GM12878 (cell line): ENCODE data around the gene KRR1. TPM values are rescaled to one million over a fixed set of nuclear protein-coding genes. Genes with fewer than 3 reads are reported as not detected.
A peak's percentile ranks its signal among the peaks of the same experiment; 100 is the strongest.

Experiments
- ATAC-seq: fragments of 200-7000 bp; cut with Tn5 transposase; 3 replicates; pipeline ENCODE4 v1.9.1; 2020; ENCODE audit warnings: mild to moderate bottlenecking, moderate library complexity
- BruUV-seq: library from RNA; stranded (reverse); fragments of 400-500 nt; replicated peaks from 2 replicates; lab custom pipeline; 2021; lab: Mats Ljungman, UMichigan
- CTCF ChIA-PET: fragments of 300-600 bp; sonication (Branson Sonifier 250); formaldehyde crosslinking; extraction: SDS; loops from one replicate; lab custom pipeline; 2021; ENCODE audit warnings: inconsistent platforms; lab: Yijun Ruan, JAX
- POLR2A ChIA-PET: fragments of 350-600 bp; formaldehyde crosslinking; extraction: SDS; loops from one replicate; lab custom pipeline; 2021; ENCODE audit warnings: inconsistent platforms; lab: Charles Lee
- RAD21 ChIA-PET: fragments of 300-600 bp; sonication (Branson Sonifier 250); formaldehyde crosslinking; loops from one replicate; lab custom pipeline; 2023; ENCODE audit warnings: antibody characterized with exemption; ENCODE audit not compliant: unreplicated experiment; lab: Charles Lee
- SMC1A ChIA-PET: fragments of 300-600 bp; sonication (Branson Sonifier 250); formaldehyde crosslinking; loops from one replicate; lab custom pipeline; 2023; ENCODE audit not compliant: unreplicated experiment, uncharacterized antibody; lab: Charles Lee
- DNase-seq: peaks from one replicate; pipeline ENCODE4 v3.0.0-alpha.2; 2011; ENCODE audit warnings: low read depth, low spot score
- FAIRE-seq: peaks from 3 replicates; lab custom pipeline; 2011; peaks lifted over from hg19 to GRCh38; lab: Jason Lieb, UNC
- H2AFZ ChIP-seq: 2 replicates; pipeline ENCODE4 v1.6.0; 2011; ENCODE audit warnings: low read depth, low read length, control low read depth; ENCODE audit not compliant: control insufficient read depth
- H3K27ac ChIP-seq: 2 replicates; pipeline ENCODE4 v1.5.1; 2011; ENCODE audit warnings: control low read depth; ENCODE audit not compliant: control insufficient read depth, insufficient read depth
- H3K27me3 ChIP-seq, 2 experiments: replicated peaks in 1 of 2; 2 replicates each; pipeline versions ENCODE4 v1.6.0 to v1.6.1; 2011; ENCODE audit warnings: low read length in 1 of 2; ENCODE audit not compliant: control insufficient read depth in 2 of 2, insufficient read depth in 2 of 2
- H3K36me3 ChIP-seq, 2 experiments: 2 replicates each; pipeline ENCODE4 v1.5.1; 2011; ENCODE audit warnings: low read length in 1 of 2; ENCODE audit not compliant: control insufficient read depth in 2 of 2, insufficient read depth in 2 of 2
- H3K4me1 ChIP-seq: 2 replicates; pipeline ENCODE4 v1.6.1; 2011; ENCODE audit warnings: mild to moderate bottlenecking, low read length, moderate library complexity, mixed read lengths; ENCODE audit not compliant: control insufficient read depth, insufficient read depth
- H3K4me2 ChIP-seq: 2 replicates; pipeline ENCODE4 v1.6.0; 2011; ENCODE audit warnings: control low read depth; ENCODE audit not compliant: control insufficient read depth, insufficient read depth
- H3K4me3 ChIP-seq: fragments of 200-600 bp; sonication (generic); 2 replicates; pipeline ENCODE4 v1.5.1; 2016
- H3K79me2 ChIP-seq: 2 replicates; pipeline ENCODE4 v1.6.0; 2011; ENCODE audit warnings: low read length; ENCODE audit not compliant: control insufficient read depth, insufficient read depth
- H3K9ac ChIP-seq: 2 replicates; pipeline ENCODE4 v1.8.0; 2011; ENCODE audit warnings: low read length, control low read depth, mixed read lengths; ENCODE audit not compliant: control insufficient read depth, insufficient read depth
- H3K9me3 ChIP-seq: replicated peaks from 3 replicates; pipeline ENCODE4 v1.5.1; 2011; ENCODE audit warnings: mild to moderate bottlenecking, low read length; ENCODE audit not compliant: control insufficient read depth, insufficient read depth
- H4K20me1 ChIP-seq: 2 replicates; pipeline ENCODE4 v1.6.0; 2011; ENCODE audit not compliant: control insufficient read depth, insufficient read depth
- BACH1 ChIP-seq: fragments of 450-650 bp; IDR thresholded peaks from 2 replicates; pipeline ENCODE4 v1.6.1; 2017; ENCODE audit warnings: mild to moderate bottlenecking, borderline replicate concordance
- CEBPB ChIP-seq, 2 experiments: fragments of 150-350 bp in 1 of 2; IDR thresholded peaks; 2 replicates each; pipeline ENCODE4 v1.6.1; 2012 to 2014; ENCODE audit warnings: low read depth in 2 of 2, low read length in 2 of 2, borderline replicate concordance in 1 of 2, inconsistent platforms in 1 of 2
- CREM ChIP-seq: IDR thresholded peaks from 2 replicates; pipeline ENCODE4 v1.6.1; 2014; ENCODE audit warnings: antibody characterized with exemption, low read depth
- FOS ChIP-seq: IDR thresholded peaks from 3 replicates; pipeline ENCODE4 v1.6.1; 2011; ENCODE audit warnings: borderline replicate concordance; ENCODE audit not compliant: insufficient read length; ENCODE audit errors: extremely low read depth
- HDGF ChIP-seq: fragments of 450-650 bp; IDR thresholded peaks from 2 replicates; pipeline ENCODE4 v1.6.1; 2016; ENCODE audit warnings: antibody characterized with exemption
- IKZF2 ChIP-seq, 2 experiments: fragments of 450-650 bp; IDR thresholded peaks; 2 replicates each; pipeline ENCODE4 v1.6.1; 2017; ENCODE audit warnings: mild to moderate bottlenecking in 2 of 2, moderate library complexity in 2 of 2
- MTA2 ChIP-seq: fragments of 450-650 bp; IDR thresholded peaks from 2 replicates; pipeline ENCODE4 v1.6.1; 2016; ENCODE audit warnings: low read depth, mild to moderate bottlenecking, moderate library complexity
- NFIC ChIP-seq: IDR thresholded peaks from 2 replicates; pipeline ENCODE4 v1.6.1; 2012; ENCODE audit warnings: low read depth, mild to moderate bottlenecking, inconsistent platforms, low read length, moderate library complexity
- NFXL1 ChIP-seq: fragments of 450-650 bp; IDR thresholded peaks from 2 replicates; pipeline ENCODE4 v1.6.1; 2017; ENCODE audit warnings: antibody characterized with exemption, mild to moderate bottlenecking, borderline replicate concordance
- NFYA ChIP-seq: IDR thresholded peaks from 2 replicates; pipeline ENCODE4 v1.6.1; 2011; ENCODE audit warnings: low read depth, mild to moderate bottlenecking, low read length, improper control_type of control experiment, borderline replicate concordance
- RB1 ChIP-seq: fragments of 450-650 bp; formaldehyde crosslinking; IDR thresholded peaks from 2 replicates; pipeline ENCODE4 v1.6.1; 2017; ENCODE audit warnings: mild to moderate bottlenecking, borderline replicate concordance
- RCOR1 ChIP-seq: conservative IDR thresholded peaks from 2 replicates; pipeline ENCODE4 v1.6.1; 2012; ENCODE audit warnings: low read depth, low read length, improper control_type of control experiment
- RELB ChIP-seq: fragments of 450-650 bp; IDR thresholded peaks from 2 replicates; pipeline ENCODE4 v1.6.1; 2017; ENCODE audit warnings: low read depth, mild to moderate bottlenecking, moderate library complexity
- SMAD5 ChIP-seq: IDR thresholded peaks from 2 replicates; pipeline ENCODE4 v1.6.1; 2016; ENCODE audit warnings: antibody characterized with exemption, low read depth
- WGBS: methylation state at CpG from one replicate; pipeline ENCODE4 v1.1.6; 2016; ENCODE audit warnings: low lambda C conversion rate; ENCODE audit not compliant: insufficient replicate concordance, insufficient coverage; ENCODE audit errors: missing lambda C conversion rate; 5-methylcytosine and 5-hydroxymethylcytosine counted together
- in situ Hi-C: fragments of 300-500 bp; cut with MboI; formaldehyde crosslinking; loops from 9 replicates; pipeline ENCODE4 v1.14.3; 2018; ENCODE audit warnings: mixed read lengths
- intact Hi-C: fragments of 100-400 bp; cut with micrococcal nuclease; formaldehyde crosslinking; loops from one replicate; pipeline ENCODE4 v1.14.2; 2022; ENCODE audit not compliant: unreplicated experiment
- polyA plus RNA-seq, 11 experiments: library from polyadenylated mRNA; depleted of rRNA in 4 of 11; unstranded in 6 of 11; stranded (reverse) in 5 of 11; fragments of >200 nt; fragmentation: Nextera tagmentation in 4 of 11; fragmentation: Illumina TruSeq in 1 of 11; extraction: Ambion mirVana in 4 of 11; extraction: Trizol in 1 of 11; gene quantifications; 1 replicate in 1 of 11; 2 replicates in 10 of 11; pipeline versions ENCODE4 v1.2.1 to v1.2.3, GENCODE V29; 2011 to 2016; ENCODE audit warnings: inconsistent platforms in 2 of 11, missing spikeins in 2 of 11, low read depth in 1 of 11
- total RNA-seq, 4 experiments: library from RNA; depleted of rRNA in 3 of 4; stranded (reverse); fragments of >200 nt in 3 of 4; fragmentation: Illumina TruSeq in 1 of 4; extraction: Trizol in 1 of 4; gene quantifications; 2 replicates each; pipeline versions ENCODE4 v1.2.1 to v1.2.3, GENCODE V29; 2013 to 2021

Gene KRR1
- total and polyA plus RNA-seq, 10 of the 15 experiments (the other 5 are each of a cell fraction or from before 2014, with no cell fraction given), result 29.6 to 103 (median 75.3) TPM

- no peak for TF ChIP-seq MTA2
- peak; percentile 75 for TF ChIP-seq CREM
- TF ChIP-seq NFIC, result peak; percentile 59
- TF ChIP-seq NFXL1, result no peak
These were observed 30.9 kb downstream of the KRR1 start, which contains the start of gene GLIPR1 (continued) for GRCh38 chr12:75480469-75480949.

GRCh38 chr12:75479963-75480461 lies 31.4 kb downstream of the KRR1 start:
- Histone ChIP-seq H3K4me2 (peak overlapping the region; percentile 64), H3K27me3 (no peaks in the 10 kb centered on the region), H3K27ac (peak overlapping the region; percentile 88), H4K20me1 (no peaks in the 10 kb centered on the region), H3K9me3 (no peaks in the 10 kb centered on the region), H3K4me1 (peaks cover 28% of the 10 kb centered on the region), H2AFZ (peak overlapping the region; percentile 57), H3K9ac (peak overlapping the region; percentile 79), H3K36me3 (no peaks in the 10 kb centered on the region), H3K79me2 (peaks cover 20% of the 10 kb centered on the region), H3K4me3 (peak overlapping the region; percentile 83)
- ChIA-PET SMC1A (interaction anchor here (0.6 to 8.4 kb wide), 15 partner anchors 19 to 1429 kb away, joined by 3 to 151 read pairs (median 4); partner anchors contain the start of genes CAPS2, GLIPR1L1 and GLIPR1L2), POLR2A (interaction anchor here (0.6 to 1.2 kb wide), 5 partner anchors 10 to 704 kb away, joined by 3 to 6 read pairs (median 3); no protein-coding TSS in a partner anchor), RAD21 (interaction anchor here (0.7 to 7.3 kb wide), 10 partner anchors 25 to 868 kb away, joined by 3 to 63 read pairs (median 4); partner anchors contain the start of genes BBS10, CAPS2, GLIPR1L1 and GLIPR1L2), CTCF (interaction anchor here (1.0 to 11.0 kb wide), 8 partner anchors 20 to 571 kb away, joined by 3 to 235 read pairs (median 18); partner anchors contain the start of genes GLIPR1L1, GLIPR1L2 and KRR1)
- intact Hi-C loops (loop anchor here (2.0 kb wide), 1 partner anchor 145 kb away; the partner anchor contains the start of gene GLIPR1L1), in situ Hi-C loops (loop anchor here (25.0 kb wide), 1 partner anchor 793 kb away; no protein-coding TSS in a partner anchor)
- 0% methylated on average over 2 of the region's 2 CpGs for whole genome bisulfite sequencing
- TF ChIP-seq RCOR1 (0 out of 2 replicates have a peak, but pooled peaks have one; percentile 8), RELB (no peak), HDGF (peak; percentile 65; the same call in 1 of the 2 replicates), MTA2 (peak; percentile 39; the same call in 1 of the 2 replicates), FOS (no peak), CEBPB (IDR thresholded peaks at IDR 0.05; ENCODE audit: borderline replicate concordance in 1 of 2, low read depth in 2 of 2, low read length in 2 of 2) (0 out of 4 replicates have a peak, but pooled peaks of 1 of the 2 experiments have one; percentile 4), RB1 (peak; percentile 23; the same call in 1 of the 2 replicates), BACH1 (no peak), IKZF2 (IDR thresholded peaks at IDR 0.05) (peak; percentile 78 to 79), NFYA (no peak), SMAD5 (no peak)
- no TSS peak for BruUV-seq
- peak; percentile 70 for FAIRE-seq
- ATAC-seq, result peak; percentile 46
- DNase-seq, result no peak
